K562 (cell line): Measurements from ENCODE around the gene NHS.

Source experiments
- CHD1 ChIP-seq: fragments of 200-600 bp; sonication (generic); IDR thresholded peaks from one replicate; pipeline ENCODE4 v1.6.1; 2012; ENCODE audit warnings: mild to moderate bottlenecking, moderate library complexity, low read length, inconsistent platforms
- ESRRA ChIP-seq: fragments of 450-650 bp; IDR thresholded peaks from 2 replicates; pipeline ENCODE4 v1.6.1; 2014; ENCODE audit warnings: low read depth, mild to moderate bottlenecking, moderate library complexity, borderline replicate concordance
- KAT7 ChIP-seq: sonication (generic); formaldehyde crosslinking; IDR thresholded peaks from 2 replicates; pipeline ENCODE4 v1.8.0; 2022; ENCODE audit warnings: missing genetic modification reagents, mild to moderate bottlenecking, borderline replicate concordance
- SRSF7 ChIP-seq: fragments of 200-400 bp; formaldehyde crosslinking; optimal IDR thresholded peaks from 2 replicates; pipeline ENCODE3; 2017; ENCODE audit warnings: mild to moderate bottlenecking, low read depth, low read length
- U2AF2 ChIP-seq: fragments of 200-400 bp; formaldehyde crosslinking; optimal IDR thresholded peaks from 2 replicates; pipeline ENCODE3; 2017; ENCODE audit warnings: low read depth, mild to moderate bottlenecking, low read length
- ZBED1 ChIP-seq: IDR thresholded peaks from 2 replicates; pipeline ENCODE4 v1.6.1; 2014
- ZC3H8 ChIP-seq: fragments of 450-650 bp; IDR thresholded peaks from 2 replicates; pipeline ENCODE4 v1.6.1; 2017
- ZHX1 ChIP-seq: fragments of 150-350 bp; conservative IDR thresholded peaks from 2 replicates; pipeline ENCODE4 v1.6.1; 2014; ENCODE audit warnings: low read length
- ZNF274 ChIP-seq: IDR thresholded peaks from 2 replicates; pipeline ENCODE4 v1.6.1; 2011; ENCODE audit warnings: low read depth, mild to moderate bottlenecking, low read length, moderate library complexity, borderline replicate concordance
- TF ChIP-seq, protein P1 (sequence below): fragments of 250-450 bp; sonication (Bioruptor Pico); IDR thresholded peaks from 2 replicates; pipeline ENCODE4 v1.5.1; 2021; ENCODE audit warnings: mild to moderate bottlenecking
- TF ChIP-seq, protein P2 (sequence below), 3 experiments: IDR thresholded peaks in 2 of 3; conservative IDR thresholded peaks in 1 of 3; 2 replicates each; pipeline ENCODE4 v1.5.1; 2011 to 2012; ENCODE audit warnings: low read length in 3 of 3, mild to moderate bottlenecking in 3 of 3, control low read depth in 2 of 3, improper control_type of control experiment in 1 of 3, inconsistent platforms in 1 of 3, low read depth in 1 of 3, mixed read lengths in 1 of 3, moderate library complexity in 1 of 3; ENCODE audit not compliant: insufficient read depth in 2 of 3

DNA sequence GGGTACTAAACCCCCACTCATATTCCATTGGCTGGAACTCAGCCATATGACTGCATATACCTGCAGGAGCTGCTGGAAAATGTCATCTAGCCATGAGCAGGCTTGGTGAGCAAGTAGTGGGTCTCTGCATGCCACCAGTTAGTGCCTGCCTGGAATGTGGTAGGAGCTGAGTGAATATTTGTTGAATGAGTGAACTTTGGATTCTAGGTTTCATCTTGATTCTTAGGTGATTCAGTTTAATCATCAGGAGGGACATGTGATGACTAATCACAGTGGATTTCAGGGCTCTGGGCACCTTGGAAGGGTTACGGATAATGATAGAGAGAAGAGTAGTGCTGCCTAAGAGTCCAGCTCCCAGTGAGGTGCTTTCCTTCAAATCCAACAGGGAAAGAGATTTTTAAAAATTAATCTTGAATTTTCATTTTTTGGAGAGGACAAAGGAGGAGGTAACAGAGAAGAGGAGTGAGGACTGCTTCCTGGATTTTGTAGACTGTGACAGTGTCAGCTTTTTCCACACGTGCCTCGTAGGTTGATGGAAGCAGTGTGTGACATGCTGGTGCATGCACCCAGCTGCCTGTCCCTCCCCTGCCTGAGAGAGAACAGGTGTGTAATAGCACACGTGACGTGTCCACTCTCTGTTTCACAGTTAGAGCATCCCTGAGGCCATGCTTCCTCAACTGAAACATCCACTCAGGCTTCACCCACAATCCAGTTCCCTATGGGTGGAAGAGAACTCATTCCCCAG lies 30.4 kb downstream of the NHS start:
- TF ChIP-seq SRSF7 (no peak), ESRRA (no peak), U2AF2 (no peak), ZC3H8 (no peak), CHD1 (no peak), ZHX1 (no peak), ZNF274 (no peak), ZBED1 (no peak), KAT7 (no peak)
- TF ChIP-seq, protein P1, sequence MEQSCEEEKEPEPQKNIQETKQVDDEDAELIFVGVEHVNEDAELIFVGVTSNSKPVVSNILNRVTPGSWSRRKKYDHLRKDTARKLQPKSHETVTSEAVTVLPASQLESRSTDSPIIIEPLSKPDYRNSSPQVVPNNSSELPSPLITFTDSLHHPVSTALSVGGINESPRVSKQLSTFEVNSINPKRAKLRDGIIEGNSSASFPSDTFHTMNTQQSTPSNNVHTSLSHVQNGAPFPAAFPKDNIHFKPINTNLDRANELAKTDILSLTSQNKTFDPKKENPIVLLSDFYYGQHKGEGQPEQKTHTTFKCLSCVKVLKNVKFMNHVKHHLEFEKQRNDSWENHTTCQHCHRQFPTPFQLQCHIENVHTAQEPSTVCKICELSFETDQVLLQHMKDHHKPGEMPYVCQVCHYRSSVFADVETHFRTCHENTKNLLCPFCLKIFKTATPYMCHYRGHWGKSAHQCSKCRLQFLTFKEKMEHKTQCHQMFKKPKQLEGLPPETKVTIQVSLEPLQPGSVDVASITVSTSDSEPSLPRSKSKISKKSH (CRISPR knock-in tag) = no peak
- TF ChIP-seq, protein P2, sequence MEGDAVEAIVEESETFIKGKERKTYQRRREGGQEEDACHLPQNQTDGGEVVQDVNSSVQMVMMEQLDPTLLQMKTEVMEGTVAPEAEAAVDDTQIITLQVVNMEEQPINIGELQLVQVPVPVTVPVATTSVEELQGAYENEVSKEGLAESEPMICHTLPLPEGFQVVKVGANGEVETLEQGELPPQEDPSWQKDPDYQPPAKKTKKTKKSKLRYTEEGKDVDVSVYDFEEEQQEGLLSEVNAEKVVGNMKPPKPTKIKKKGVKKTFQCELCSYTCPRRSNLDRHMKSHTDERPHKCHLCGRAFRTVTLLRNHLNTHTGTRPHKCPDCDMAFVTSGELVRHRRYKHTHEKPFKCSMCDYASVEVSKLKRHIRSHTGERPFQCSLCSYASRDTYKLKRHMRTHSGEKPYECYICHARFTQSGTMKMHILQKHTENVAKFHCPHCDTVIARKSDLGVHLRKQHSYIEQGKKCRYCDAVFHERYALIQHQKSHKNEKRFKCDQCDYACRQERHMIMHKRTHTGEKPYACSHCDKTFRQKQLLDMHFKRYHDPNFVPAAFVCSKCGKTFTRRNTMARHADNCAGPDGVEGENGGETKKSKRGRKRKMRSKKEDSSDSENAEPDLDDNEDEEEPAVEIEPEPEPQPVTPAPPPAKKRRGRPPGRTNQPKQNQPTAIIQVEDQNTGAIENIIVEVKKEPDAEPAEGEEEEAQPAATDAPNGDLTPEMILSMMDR (IDR thresholded peaks at IDR 0.05 in 2 of 3, conservative IDR thresholded peaks at IDR 0.05 in 1 of 3; ENCODE audit: insufficient read depth in 2 of 3, low read depth in 1 of 3, low read length in 3 of 3) = no peak
